ENCODE results near the gene UQCRHL. TPM values are rescaled to one million over a fixed set of nuclear protein-coding genes. Genes with fewer than 3 reads are reported as not detected.

UQCRHL gene
- total RNA-seq, 1 donor from 2014 or later = 6.2 TPM

GRCh38 chr1:15765495-15766194 lies 41.8 kb downstream of the UQCRHL start:
- ATAC-seq (no peak), DNase-seq (ENCODE audit: missing footprints) (peak; percentile 71)
- intact Hi-C loops (cut with DNase I) = no loop called here

- no peak for ATAC-seq
- DNase-seq (ENCODE audit: missing footprints) = peak; percentile 43
- intact Hi-C loops (cut with DNase I) = no loop called here
These were observed 42.6 kb downstream of the UQCRHL start for GRCh38 chr1:15764890-15765289.

- peak; percentile 22 for DNase-seq (ENCODE audit: missing footprints)
- ATAC-seq = no peak
- intact Hi-C loops (cut with DNase I) = no loop called here
These were observed 43.1 kb downstream of the UQCRHL start for GRCh38 chr1:15764269-15764764.

- DNase-seq (ENCODE audit: missing footprints) (peak; percentile 45), ATAC-seq (no peak)
- intact Hi-C loops (cut with DNase I) = no loop called here
These were observed 44.9 kb downstream of the UQCRHL start for GRCh38 chr1:15762546-15762945.

GRCh38 chr1:15761366-15762128 lies 45.9 kb downstream of the UQCRHL start:
- DNase-seq (ENCODE audit: missing footprints) (peak; percentile 37), ATAC-seq (peak; percentile 67)
- intact Hi-C loops (cut with DNase I) = no loop called here

GRCh38 chr1:15760520-15761211 lies 46.8 kb downstream of the UQCRHL start:
- DNase-seq (ENCODE audit: missing footprints) (peak; percentile 73), ATAC-seq (peak; percentile 49)
- intact Hi-C loops (cut with DNase I) = no loop called here

- DNase-seq (ENCODE audit: missing footprints) (peak; percentile 59), ATAC-seq (peak; percentile 11)
- intact Hi-C loops (cut with DNase I) = no loop called here
These were observed 48.3 kb downstream of the UQCRHL start for GRCh38 chr1:15758953-15759661.

- ATAC-seq (peak; percentile 26), DNase-seq (ENCODE audit: missing footprints) (peak; percentile 43)
- intact Hi-C loops (cut with DNase I) = no loop called here
These were observed 49.0 kb downstream of the UQCRHL start, which contains the start of gene FBLIM1 for GRCh38 chr1:15758343-15758931. FBLIM1 (plus strand) TSS chr1:15758795; CDS start chr1:15764984, 6,189 bp downstream.

GRCh38 chr1:15757575-15758342 lies 49.7 kb downstream of the UQCRHL start:
- no peak for ATAC-seq
- intact Hi-C loops (cut with DNase I) = no loop called here
- DNase-seq (ENCODE audit: missing footprints) = peak; percentile 37

Other genes starting within 250 kb of the UQCRHL start
- 0.11 TPM for gene AGMAT, start 222.6 kb downstream of the UQCRHL start, total RNA-seq
- gene DDI2, start 190.2 kb downstream of the UQCRHL start, total RNA-seq = 20.4 TPM
- 91.4 TPM for gene PLEKHM2, start 123.3 kb downstream of the UQCRHL start, total RNA-seq
- gene SLC25A34, start 71.4 kb downstream of the UQCRHL start, total RNA-seq = 57.2 TPM
- not detected for gene TMEM82, start 65.2 kb downstream of the UQCRHL start, total RNA-seq
- 97.6 TPM for gene FBLIM1, start 48.9 kb downstream of the UQCRHL start, total RNA-seq
- 21.4 TPM for gene SPEN, start 40.1 kb upstream of the UQCRHL start, total RNA-seq
- gene ZBTB17, start 168.5 kb upstream of the UQCRHL start, total RNA-seq = 23.4 TPM
- gene SRARP, start 196.6 kb upstream of the UQCRHL start, total RNA-seq = 0.41 TPM
- gene HSPB7, start 210.4 kb upstream of the UQCRHL start, total RNA-seq = 4,074 TPM
- gene CLCNKA, start 214.4 kb upstream of the UQCRHL start, total RNA-seq = 0.19 TPM
- gene CLCNKB, start 236.1 kb upstream of the UQCRHL start, total RNA-seq = 2.2 TPM